Hepatocyte (in vitro differentiated cells): ENCODE data around the gene JCAD. TPM values are rescaled to one million over a fixed set of nuclear protein-coding genes. Genes with fewer than 3 reads are reported as not detected.

Experiments used
- DNase-seq: peaks from one replicate; pipeline ENCODE4 v3.0.0-alpha.2; 2016; ENCODE audit warnings: low spot score
- H2AFZ ChIP-seq: fragments of 200-600 bp; sonication (generic); 2 replicates; pipeline ENCODE4 v1.6.0; 2016; ENCODE audit warnings: antibody characterized with exemption, mild to moderate bottlenecking
- H3K27ac ChIP-seq: fragments of 200-600 bp; sonication (generic); 2 replicates; pipeline ENCODE4 v1.5.1; 2016; ENCODE audit warnings: mild to moderate bottlenecking
- H3K27me3 ChIP-seq: fragments of 200-600 bp; sonication (generic); 2 replicates; pipeline ENCODE4 v1.6.1; 2016
- H3K36me3 ChIP-seq: fragments of 200-600 bp; sonication (generic); replicated peaks from 2 replicates; pipeline ENCODE4 v1.5.1; 2016; ENCODE audit warnings: low read depth; ENCODE audit not compliant: insufficient read depth
- H3K4me1 ChIP-seq: fragments of 200-600 bp; sonication (generic); 2 replicates; pipeline ENCODE4 v1.5.1; 2016; ENCODE audit warnings: mild to moderate bottlenecking, moderate library complexity; ENCODE audit not compliant: insufficient read depth
- H3K4me2 ChIP-seq: fragments of 200-600 bp; sonication (generic); 2 replicates; pipeline ENCODE4 v1.6.0; 2016
- H3K4me3 ChIP-seq: fragments of 200-600 bp; sonication (generic); 2 replicates; pipeline ENCODE4 v1.5.1; 2016; ENCODE audit warnings: mild to moderate bottlenecking
- H3K79me2 ChIP-seq: fragments of 200-600 bp; sonication (generic); 2 replicates; pipeline ENCODE4 v1.6.0; 2017; ENCODE audit warnings: mild to moderate bottlenecking
- H3K9me2 ChIP-seq: fragments of 200-600 bp; sonication (generic); replicated peaks from 2 replicates; pipeline ENCODE4 v1.6.0; 2017; ENCODE audit warnings: mild to moderate bottlenecking; ENCODE audit not compliant: insufficient read depth
- H3K9me3 ChIP-seq: fragments of 200-600 bp; sonication (generic); 2 replicates; pipeline ENCODE4 v1.5.1; 2016; ENCODE audit warnings: low read depth, mild to moderate bottlenecking
- H4K20me1 ChIP-seq: fragments of 200-600 bp; sonication (generic); 2 replicates; pipeline ENCODE4 v1.6.0; 2016; ENCODE audit warnings: mild to moderate bottlenecking; ENCODE audit not compliant: insufficient read depth, poor library complexity, severe bottlenecking
- EZH2 ChIP-seq: fragments of 200-600 bp; sonication (generic); IDR thresholded peaks from 2 replicates; pipeline ENCODE4 v1.6.1; 2016; ENCODE audit warnings: antibody characterized with exemption, mild to moderate bottlenecking, borderline replicate concordance
- EZH2phosphoT487 ChIP-seq: fragments of 200-600 bp; sonication (generic); IDR thresholded peaks from one replicate; pipeline ENCODE4 v1.6.1; 2018; ENCODE audit warnings: antibody characterized with exemption, mild to moderate bottlenecking, low read depth, moderate library complexity; ENCODE audit not compliant: unreplicated experiment, severe bottlenecking
- WGBS: methylation state at CpG from one replicate; pipeline ENCODE4 v1.1.6; 2016; ENCODE audit warnings: low lambda C conversion rate; ENCODE audit errors: missing lambda C conversion rate; 5-methylcytosine and 5-hydroxymethylcytosine counted together
- polyA plus RNA-seq: library from polyadenylated mRNA; unstranded; fragments of >200 nt; fragmentation: Nextera tagmentation; extraction: Ambion mirVana; gene quantifications from 2 replicates; pipeline ENCODE4 v1.2.1, GENCODE V29; 2016
- total RNA-seq: library from RNA; depleted of rRNA; stranded (reverse); fragments of >200 nt; gene quantifications from 2 replicates; pipeline ENCODE4 v1.2.3, GENCODE V29; 2014
- TF ChIP-seq, protein P1 (sequence below): fragments of 200-600 bp; sonication (generic); IDR thresholded peaks from 2 replicates; pipeline ENCODE4 v1.5.1; 2016; ENCODE audit warnings: antibody characterized with exemption, mild to moderate bottlenecking; ENCODE audit not compliant: poor library complexity

The JCAD gene
- total and polyA plus RNA-seq, 2 experiments from 2014 or later: 7.0 to 12.8 TPM

GRCh38 chr10:30047430-30047829 lies 12.0 kb downstream of the JCAD start:
- Histone ChIP-seq H3K9me2 (no peaks in the 10 kb centered on the region), H2AFZ (no peak overlapping the region), H3K4me2 (no peak overlapping the region), H3K4me3 (no peak overlapping the region), H3K4me1 (no peaks in the 10 kb centered on the region), H3K9me3 (no peaks in the 10 kb centered on the region), H3K27me3 (no peaks in the 10 kb centered on the region), H3K79me2 (peaks cover 28% of the 10 kb centered on the region), H4K20me1 (no peaks in the 10 kb centered on the region), H3K27ac (no peak overlapping the region), H3K36me3 (no peaks in the 10 kb centered on the region)
- 98% methylated on average over 21 of the region's 21 CpGs for WGBS
- no peak for DNase-seq
- TF ChIP-seq, protein P1, sequence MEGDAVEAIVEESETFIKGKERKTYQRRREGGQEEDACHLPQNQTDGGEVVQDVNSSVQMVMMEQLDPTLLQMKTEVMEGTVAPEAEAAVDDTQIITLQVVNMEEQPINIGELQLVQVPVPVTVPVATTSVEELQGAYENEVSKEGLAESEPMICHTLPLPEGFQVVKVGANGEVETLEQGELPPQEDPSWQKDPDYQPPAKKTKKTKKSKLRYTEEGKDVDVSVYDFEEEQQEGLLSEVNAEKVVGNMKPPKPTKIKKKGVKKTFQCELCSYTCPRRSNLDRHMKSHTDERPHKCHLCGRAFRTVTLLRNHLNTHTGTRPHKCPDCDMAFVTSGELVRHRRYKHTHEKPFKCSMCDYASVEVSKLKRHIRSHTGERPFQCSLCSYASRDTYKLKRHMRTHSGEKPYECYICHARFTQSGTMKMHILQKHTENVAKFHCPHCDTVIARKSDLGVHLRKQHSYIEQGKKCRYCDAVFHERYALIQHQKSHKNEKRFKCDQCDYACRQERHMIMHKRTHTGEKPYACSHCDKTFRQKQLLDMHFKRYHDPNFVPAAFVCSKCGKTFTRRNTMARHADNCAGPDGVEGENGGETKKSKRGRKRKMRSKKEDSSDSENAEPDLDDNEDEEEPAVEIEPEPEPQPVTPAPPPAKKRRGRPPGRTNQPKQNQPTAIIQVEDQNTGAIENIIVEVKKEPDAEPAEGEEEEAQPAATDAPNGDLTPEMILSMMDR: no peak
- TF ChIP-seq EZH2 (no peak), EZH2phosphoT487 (no peak)

GRCh38 chr10:30046476-30046875 lies 12.9 kb downstream of the JCAD start:
- Histone ChIP-seq H3K9me2 (no peaks in the 10 kb centered on the region), H3K4me2 (no peak overlapping the region), H4K20me1 (no peaks in the 10 kb centered on the region), H3K27me3 (no peaks in the 10 kb centered on the region), H3K4me1 (peaks cover 8% of the 10 kb centered on the region), H2AFZ (no peak overlapping the region), H3K27ac (no peak overlapping the region), H3K79me2 (peaks cover 23% of the 10 kb centered on the region), H3K36me3 (no peaks in the 10 kb centered on the region), H3K9me3 (no peaks in the 10 kb centered on the region), H3K4me3 (no peak overlapping the region)
- no peak for DNase-seq
- TF ChIP-seq EZH2phosphoT487: no peak
- TF ChIP-seq, protein P1: no peak
- TF ChIP-seq EZH2: no peak
- 67% methylated on average over 3 of the region's 3 CpGs for WGBS

GRCh38 chr10:30045961-30046360 lies 13.4 kb downstream of the JCAD start:
- DNase-seq: no peak
- no peaks in the 10 kb centered on the region for H3K36me3 ChIP-seq
- no peak overlapping the region for H3K27ac ChIP-seq
- WGBS: 89% methylated on average over 7 of the region's 7 CpGs
- H3K4me3 ChIP-seq: no peak overlapping the region
- H3K4me2 ChIP-seq: no peak overlapping the region
- no peak overlapping the region for H2AFZ ChIP-seq
- peaks cover 13% of the 10 kb centered on the region for H3K4me1 ChIP-seq
- no peaks in the 10 kb centered on the region for H3K27me3 ChIP-seq
- no peaks in the 10 kb centered on the region for H3K9me2 ChIP-seq
- no peaks in the 10 kb centered on the region for H3K9me3 ChIP-seq
- no peaks in the 10 kb centered on the region for H4K20me1 ChIP-seq
- TF ChIP-seq, protein P1: no peak
- TF ChIP-seq EZH2: no peak
- TF ChIP-seq EZH2phosphoT487: no peak
- peaks cover 23% of the 10 kb centered on the region for H3K79me2 ChIP-seq
